Measurements from ENCODE around the gene PBLD. TPM values are rescaled to one million over a fixed set of nuclear protein-coding genes. Genes with fewer than 3 reads are reported as not detected.

Gene PBLD
- total RNA-seq, 1 donor from 2014 or later, result 5.1 TPM

DNA sequence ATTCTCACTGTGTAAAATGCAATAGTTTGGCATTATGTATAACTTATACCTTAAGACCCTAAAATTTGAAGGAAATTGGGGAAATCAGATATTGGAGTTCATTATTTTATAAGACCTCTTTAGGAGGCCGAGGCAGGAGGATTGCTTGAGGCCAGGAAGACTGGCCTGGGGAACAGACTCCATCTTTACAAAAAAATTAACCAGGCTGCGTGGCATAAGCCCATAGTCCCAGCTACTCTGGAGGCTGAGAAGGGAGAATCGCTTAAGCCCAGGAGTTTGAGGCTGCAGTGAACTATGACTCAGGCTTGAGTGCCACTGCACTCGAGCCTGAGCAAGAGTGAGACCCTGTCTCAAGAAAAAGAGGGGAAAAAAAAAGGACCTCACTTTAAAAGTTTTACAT is 14.0 kb upstream of the PBLD start:
- TF ChIP-seq, protein P1, sequence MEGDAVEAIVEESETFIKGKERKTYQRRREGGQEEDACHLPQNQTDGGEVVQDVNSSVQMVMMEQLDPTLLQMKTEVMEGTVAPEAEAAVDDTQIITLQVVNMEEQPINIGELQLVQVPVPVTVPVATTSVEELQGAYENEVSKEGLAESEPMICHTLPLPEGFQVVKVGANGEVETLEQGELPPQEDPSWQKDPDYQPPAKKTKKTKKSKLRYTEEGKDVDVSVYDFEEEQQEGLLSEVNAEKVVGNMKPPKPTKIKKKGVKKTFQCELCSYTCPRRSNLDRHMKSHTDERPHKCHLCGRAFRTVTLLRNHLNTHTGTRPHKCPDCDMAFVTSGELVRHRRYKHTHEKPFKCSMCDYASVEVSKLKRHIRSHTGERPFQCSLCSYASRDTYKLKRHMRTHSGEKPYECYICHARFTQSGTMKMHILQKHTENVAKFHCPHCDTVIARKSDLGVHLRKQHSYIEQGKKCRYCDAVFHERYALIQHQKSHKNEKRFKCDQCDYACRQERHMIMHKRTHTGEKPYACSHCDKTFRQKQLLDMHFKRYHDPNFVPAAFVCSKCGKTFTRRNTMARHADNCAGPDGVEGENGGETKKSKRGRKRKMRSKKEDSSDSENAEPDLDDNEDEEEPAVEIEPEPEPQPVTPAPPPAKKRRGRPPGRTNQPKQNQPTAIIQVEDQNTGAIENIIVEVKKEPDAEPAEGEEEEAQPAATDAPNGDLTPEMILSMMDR (IDR thresholded peaks at IDR 0.05; ENCODE audit: borderline replicate concordance), result no peak
- no peak for DNase-seq
- Histone ChIP-seq H3K9me3 (replicated peaks) (no peaks in the 10 kb centered on the region), H3K27ac (replicated peaks) (no peak overlapping the region), H3K36me3 (peaks cover 76% of the 10 kb centered on the region), H3K4me1 (no peaks in the 10 kb centered on the region), H3K4me3 (no peak overlapping the region), H3K27me3 (ENCODE audit: low read depth) (no peaks in the 10 kb centered on the region)
- intact Hi-C loops (cut with micrococcal nuclease), result no loop called here

DNA sequence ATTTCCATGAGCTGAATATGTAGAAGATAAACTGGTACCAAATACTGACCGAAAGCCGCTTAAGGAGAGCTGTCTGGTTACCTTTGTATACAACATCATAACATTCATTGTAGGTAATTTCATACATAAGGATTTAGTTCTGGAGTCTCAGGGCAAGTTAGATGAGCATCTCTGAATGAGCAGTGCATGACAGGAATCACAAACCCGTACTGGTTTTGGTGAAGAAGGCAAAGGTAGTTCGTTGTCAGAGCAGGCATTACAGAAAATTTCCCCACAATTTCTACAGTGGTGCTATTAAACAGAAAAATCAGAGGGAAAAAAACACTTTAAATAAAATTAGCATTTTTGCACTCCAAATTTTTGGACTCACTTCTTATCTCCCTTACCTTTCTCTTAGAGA is 12.9 kb upstream of the PBLD start:
- no peak for DNase-seq
- TF ChIP-seq, protein P1 (IDR thresholded peaks at IDR 0.05; ENCODE audit: borderline replicate concordance), result no peak
- Histone ChIP-seq H3K4me3 (no peak overlapping the region), H3K27ac (replicated peaks) (no peak overlapping the region), H3K9me3 (replicated peaks) (no peaks in the 10 kb centered on the region), H3K36me3 (peaks cover 76% of the 10 kb centered on the region), H3K4me1 (no peaks in the 10 kb centered on the region), H3K27me3 (ENCODE audit: low read depth) (no peaks in the 10 kb centered on the region)
- intact Hi-C loops (cut with micrococcal nuclease), result no loop called here

DNA sequence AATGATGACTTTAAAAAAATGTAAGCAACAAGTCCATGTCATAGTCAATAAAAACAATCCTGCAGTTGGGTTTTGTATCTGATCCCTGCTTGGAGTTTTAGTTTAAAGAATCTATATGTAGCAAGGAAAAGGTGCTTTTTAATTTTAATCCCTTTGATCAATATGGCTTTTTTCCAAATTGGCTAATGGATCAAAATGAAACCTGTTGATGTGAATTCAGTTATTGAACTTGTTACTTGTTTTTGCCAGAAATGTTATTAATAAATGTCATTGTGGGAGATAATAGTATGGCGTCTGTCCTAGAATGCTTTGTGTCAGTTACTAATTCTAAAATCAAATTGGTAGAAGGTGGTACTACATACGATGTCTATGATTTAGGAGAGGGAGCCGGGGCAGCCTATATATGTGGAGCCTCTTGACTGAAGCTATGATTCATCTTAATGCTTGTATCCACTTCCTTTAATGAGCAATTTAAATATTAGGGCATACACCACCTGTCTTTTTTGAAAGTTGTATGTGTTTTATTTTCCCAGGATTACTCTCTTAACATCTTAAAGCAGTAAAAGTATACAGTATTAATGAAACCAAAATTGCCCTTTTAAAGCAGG is 10.3 kb upstream of the PBLD start:
- H3K36me3 ChIP-seq, result peaks cover 89% of the 10 kb centered on the region
- intact Hi-C loops (cut with micrococcal nuclease), result no loop called here
- H3K9me3 ChIP-seq (replicated peaks), result no peaks in the 10 kb centered on the region
- no peak overlapping the region for H3K4me3 ChIP-seq
- no peak for DNase-seq
- TF ChIP-seq, protein P1 (IDR thresholded peaks at IDR 0.05; ENCODE audit: borderline replicate concordance), result no peak
- H3K4me1 ChIP-seq, result peaks cover 17% of the 10 kb centered on the region
- no peak overlapping the region for H3K27ac ChIP-seq (replicated peaks)
- no peaks in the 10 kb centered on the region for H3K27me3 ChIP-seq (ENCODE audit: low read depth)

DNA sequence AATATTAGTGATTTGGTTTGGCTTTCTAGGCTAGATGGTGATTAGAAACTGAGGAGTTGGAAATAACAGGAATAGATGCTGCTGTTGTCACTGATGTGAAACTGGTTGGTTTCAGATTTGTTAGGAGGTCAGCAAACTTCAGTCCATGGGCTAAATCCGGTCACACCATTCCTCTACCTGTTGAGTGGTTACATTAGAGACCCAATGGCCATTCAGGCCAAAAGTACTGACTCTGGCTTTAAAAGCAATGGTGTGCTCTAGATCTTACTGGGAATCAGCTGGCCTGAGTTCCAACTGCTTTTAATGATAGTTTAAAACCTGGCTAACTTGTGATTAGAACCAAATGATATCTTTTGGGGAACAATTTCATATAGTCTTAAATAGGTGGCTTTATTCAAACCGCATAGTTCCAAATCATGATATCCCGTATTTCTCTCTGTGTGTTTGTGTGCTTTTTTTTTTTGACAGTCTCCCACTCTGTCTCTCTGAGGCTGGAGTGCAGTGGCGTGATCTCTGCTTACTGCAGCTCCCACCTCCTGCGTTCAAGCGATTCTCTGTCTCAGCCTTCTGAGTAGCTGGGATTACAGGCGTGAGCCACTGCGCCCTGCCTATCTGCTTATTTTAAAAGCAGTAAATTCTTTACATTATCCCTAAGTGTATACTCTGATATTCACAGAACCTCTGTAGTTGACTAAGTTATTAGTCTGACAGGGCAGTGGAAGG is 7.8 kb upstream of the PBLD start:
- H3K4me1 ChIP-seq, result peaks cover 42% of the 10 kb centered on the region
- no peak for DNase-seq
- no peak overlapping the region for H3K4me3 ChIP-seq
- H3K36me3 ChIP-seq, result peaks cover 72% of the 10 kb centered on the region
- H3K27ac ChIP-seq (replicated peaks), result no peak overlapping the region
- H3K27me3 ChIP-seq (ENCODE audit: low read depth), result no peaks in the 10 kb centered on the region
- H3K9me3 ChIP-seq (replicated peaks), result no peaks in the 10 kb centered on the region
- intact Hi-C loops (cut with micrococcal nuclease), result no loop called here
- TF ChIP-seq, protein P1 (IDR thresholded peaks at IDR 0.05; ENCODE audit: borderline replicate concordance), result no peak

DNA sequence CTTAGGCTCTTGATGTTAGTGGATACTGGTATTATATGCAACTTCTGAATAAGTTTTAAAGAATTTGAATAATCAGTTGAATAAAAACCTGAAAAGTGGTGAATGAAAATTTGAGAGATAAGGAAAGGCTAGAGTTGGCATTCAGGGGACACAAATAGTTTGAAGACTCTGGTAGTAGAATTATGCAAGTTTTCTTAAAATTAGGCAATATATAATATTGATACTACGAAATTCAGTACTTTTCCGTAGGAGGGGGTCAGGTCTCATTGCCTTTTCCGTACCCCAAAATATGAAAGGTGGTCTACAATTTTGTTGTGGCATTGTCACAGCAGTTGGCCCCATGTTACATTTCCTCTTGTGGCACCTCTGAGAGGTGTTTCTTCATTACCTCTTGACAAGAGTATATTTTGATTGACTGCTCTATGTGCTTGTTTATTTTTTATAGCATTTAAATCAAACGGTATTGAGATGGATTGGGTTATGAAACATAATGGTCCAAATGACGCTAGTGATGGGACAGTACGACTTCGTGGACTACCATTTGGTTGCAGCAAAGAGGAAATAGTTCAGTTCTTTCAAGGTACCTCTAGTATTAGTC is 4.1 kb upstream of the PBLD start:
- DNase-seq, result no peak
- peak overlapping the region; percentile 94 for H3K4me3 ChIP-seq
- TF ChIP-seq, protein P1 (IDR thresholded peaks at IDR 0.05; ENCODE audit: borderline replicate concordance), result no peak
- peaks cover 76% of the 10 kb centered on the region for H3K4me1 ChIP-seq
- H3K36me3 ChIP-seq, result peaks cover 35% of the 10 kb centered on the region
- intact Hi-C loops (cut with micrococcal nuclease), result no loop called here
- no peak overlapping the region for H3K27ac ChIP-seq (replicated peaks)
- H3K9me3 ChIP-seq (replicated peaks), result no peaks in the 10 kb centered on the region
- no peaks in the 10 kb centered on the region for H3K27me3 ChIP-seq (ENCODE audit: low read depth)
